ENCODE data around the gene LRIT2. TPM values are rescaled to one million over a fixed set of nuclear protein-coding genes. Genes with fewer than 3 reads are reported as not detected.

The LRIT2 gene
- total RNA-seq, 1 experiment from 2014 or later: not detected

GRCh38 chr10:84236807-84237198 is 11.5 kb upstream of the LRIT2 start:
- Histone ChIP-seq H2BK20ac (ENCODE audit: low read depth, low read length, poor library complexity, severe bottlenecking) (no peak overlapping the region), H3K18ac (ENCODE audit: insufficient read length, low read depth, low read length) (no peak overlapping the region), H2BK120ac (ENCODE audit: low read depth, low read length, poor library complexity, severe bottlenecking) (no peak overlapping the region), H3K4me1 (ENCODE audit: insufficient read depth, low read length) (no peaks in the 10 kb centered on the region), H2AK5ac (ENCODE audit: insufficient read length, low read length) (no peak overlapping the region), H2BK5ac (ENCODE audit: insufficient read length, low read length) (no peak overlapping the region), H3K79me2 (ENCODE audit: insufficient read depth, low read length) (no peaks in the 10 kb centered on the region), H3K4me2 (ENCODE audit: insufficient read depth, insufficient read length, low read length) (no peak overlapping the region), H3K4ac (ENCODE audit: low read depth, low read length) (no peak overlapping the region), H4K5ac (ENCODE audit: insufficient read length, low read depth, low read length) (no peak overlapping the region), H2BK15ac (ENCODE audit: low read depth, low read length) (no peak overlapping the region), H3K23me2 (ENCODE audit: insufficient read length, low read depth, low read length, poor library complexity, severe bottlenecking) (no peaks in the 10 kb centered on the region), H3K9ac (ENCODE audit: extremely low read depth, insufficient read length, low read length) (no peak overlapping the region), H2BK12ac (ENCODE audit: insufficient read length, low read depth, low read length) (no peak overlapping the region), H4K91ac (ENCODE audit: insufficient read length, low read depth, low read length) (no peak overlapping the region), H3K14ac (ENCODE audit: insufficient read depth, low read length) (no peak overlapping the region), H3T11ph (ENCODE audit: low read length) (no peak overlapping the region), H3K9me3 (ENCODE audit: control insufficient read depth, low read depth, low read length) (no peaks in the 10 kb centered on the region), H3K23ac (ENCODE audit: insufficient read length, low read depth, low read length) (no peak overlapping the region), H3K27me3 (ENCODE audit: insufficient read depth, low read length) (peaks cover 3% of the 10 kb centered on the region; the same call in 1 of the 2 replicates), H2AFZ (ENCODE audit: low read length) (no peak overlapping the region), H4K8ac (replicated peaks; ENCODE audit: insufficient read length, low read depth, low read length) (no peak overlapping the region), H3K56ac (ENCODE audit: insufficient read length, low read depth, low read length) (no peak overlapping the region), H4K20me1 (ENCODE audit: control insufficient read depth, insufficient read depth, insufficient read length) (no peaks in the 10 kb centered on the region), H3K79me1 (ENCODE audit: insufficient read depth, low read depth, low read length, poor library complexity, severe bottlenecking) (no peaks in the 10 kb centered on the region), H3K27ac (ENCODE audit: insufficient read length, low read depth, low read length) (no peak overlapping the region)
- Mint-ChIP-seq H3K9me3 (no peaks in the 10 kb centered on the region; a peak in 1 of 5 replicates), H3K27ac (no peak overlapping the region), H3K4me1 (peaks cover 4% of the 10 kb centered on the region in 2 experiments; a peak in 3 of 4 replicates), H3K36me3 (ENCODE audit: insufficient read depth in 1 of 3, low read depth in 3 of 3) (no peaks in the 10 kb centered on the region), H3K4me3 (no peak overlapping the region), H3K27me3 (ENCODE audit: low read depth) (peaks cover 42% of the 10 kb centered on the region)
- no peak for DNase-seq
- WGBS (ENCODE audit: extremely low coverage, insufficient read length, low lambda C conversion rate): no CpG with 5 or more reads among the region's 6 CpGs
- TF ChIP-seq CTCF (conservative IDR thresholded peaks at IDR 0.05): no peak

Data from H9 (cell line).